Naive B cell (primary cell): ENCODE results near the gene SEPSECS. TPM values are rescaled to one million over a fixed set of nuclear protein-coding genes. Genes with fewer than 3 reads are reported as not detected.
"Not testable (repeated sequence)": the region's sequence is repeated elsewhere in the genome, so short reads cannot be mapped to it uniquely, and the experiment has no call there.

Experiments used
- ATAC-seq, 2 donors: fragments of 150-1000 bp; cut with Tn5 transposase; 2 replicates each; pipeline ENCODE4 v1.10.0; 2021; ENCODE audit warnings: low read depth in 2 of 2, mild to moderate bottlenecking in 2 of 2, moderate library complexity in 2 of 2
- DNase-seq: peaks from one replicate; pipeline ENCODE4 v3.0.0; 2022
- H3K27ac Mint-ChIP-seq, 6 donors: one replicate each; pipeline ENCODE4 v1.8.0; 2020 to 2022; ENCODE audit warnings: mild to moderate bottlenecking in 6 of 6, mixed read lengths in 6 of 6, moderate library complexity in 5 of 6, inconsistent platforms in 2 of 6
- H3K27me3 Mint-ChIP-seq, 3 donors: one replicate each; pipeline ENCODE4 v1.8.0; 2021 to 2022; ENCODE audit warnings: mixed read lengths in 3 of 3, mild to moderate bottlenecking in 1 of 3
- H3K36me3 Mint-ChIP-seq, 2 donors: one replicate each; pipeline ENCODE4 v1.8.0; 2020 to 2022; ENCODE audit warnings: mixed read lengths in 2 of 2, inconsistent platforms in 1 of 2, mild to moderate bottlenecking in 1 of 2
- H3K4me1 Mint-ChIP-seq, 3 donors: one replicate each; pipeline ENCODE4 v1.8.0; 2020 to 2022; ENCODE audit warnings: mixed read lengths in 3 of 3, inconsistent platforms in 1 of 3, mild to moderate bottlenecking in 1 of 3, moderate library complexity in 1 of 3
- H3K4me3 Mint-ChIP-seq, 8 donors: one replicate each; pipeline ENCODE4 v1.8.0; 2020 to 2022; ENCODE audit warnings: mild to moderate bottlenecking in 8 of 8, mixed read lengths in 8 of 8, moderate library complexity in 8 of 8, inconsistent platforms in 2 of 8
- H3K9me3 Mint-ChIP-seq, 7 donors: one replicate each; pipeline ENCODE4 v1.8.0; 2020 to 2022; ENCODE audit warnings: mixed read lengths in 7 of 7, mild to moderate bottlenecking in 5 of 7, inconsistent platforms in 2 of 7, moderate library complexity in 1 of 7
- polyA plus RNA-seq, 6 donors: library from polyadenylated mRNA; unstranded; fragments of 300-500 nt; fragmentation: Illumina TruSeq; gene quantifications; one replicate each; pipeline ENCODE4 v1.2.3, GENCODE V29; 2021; ENCODE audit warnings: low read depth in 6 of 6

SEPSECS gene
- polyA plus RNA-seq, 6 donors from 2014 or later, result 2.4 to 5.9 (median 3.2) TPM

DNA sequence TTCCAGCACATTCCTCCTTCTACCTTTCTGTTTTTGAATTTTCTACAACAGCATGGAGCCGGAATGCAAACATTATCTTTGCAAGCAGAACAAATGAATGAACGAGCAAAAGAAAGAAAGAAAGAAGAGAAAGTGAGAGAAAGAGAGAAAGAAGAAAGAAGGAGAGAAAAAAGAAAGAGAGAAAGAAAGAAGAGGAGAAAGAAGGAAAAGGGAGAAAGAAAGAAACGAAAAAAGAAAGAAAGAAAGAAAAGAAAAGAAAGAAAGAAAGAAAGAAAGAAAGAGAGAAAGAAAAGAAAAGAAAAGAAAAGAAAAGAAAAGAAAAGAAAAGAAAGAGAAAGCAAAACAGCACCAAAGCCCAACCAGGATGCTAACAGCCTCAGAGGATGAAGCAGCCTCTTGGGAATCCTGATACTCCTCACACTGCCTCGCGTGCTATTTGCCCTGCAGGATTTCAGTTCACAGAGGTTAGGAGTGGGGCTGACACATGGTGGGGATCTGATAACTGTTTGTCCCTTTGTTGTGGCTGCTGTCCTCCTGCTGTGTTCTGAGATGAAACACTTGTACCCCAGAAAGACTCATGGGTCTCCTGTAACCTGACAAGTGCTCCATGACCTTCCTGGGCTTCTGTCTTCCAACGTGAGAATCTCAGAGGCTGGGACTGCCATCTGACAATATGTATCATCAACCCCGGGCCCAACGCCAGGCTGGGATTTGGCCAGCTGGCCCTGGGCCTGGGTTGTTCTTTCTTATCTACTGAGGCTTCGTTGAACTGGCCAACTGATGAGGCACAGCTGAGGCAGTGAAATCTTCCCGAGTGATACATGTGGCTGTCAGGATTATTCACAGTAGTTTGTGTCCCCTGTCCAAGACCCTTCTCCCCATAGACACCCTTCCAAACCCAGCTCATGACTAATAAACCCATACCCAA, 61.0 kb downstream of the SEPSECS start:
- Mint-ChIP-seq H3K27me3 (peaks cover 9 to 22% (median 16%) of the 10 kb centered on the region in 3 donors), H3K27ac (peak overlapping the region in 1 of 6 donors; percentile 57), H3K36me3 (peaks cover 4% of the 10 kb centered on the region in 2 donors), H3K4me3 (no peak overlapping the region), H3K9me3 (peaks cover 4 to 20% (median 9%) of the 10 kb centered on the region in 7 donors), H3K4me1 (no peaks in the 10 kb centered on the region)
- ATAC-seq, result no peak
- no peak for DNase-seq

DNA sequence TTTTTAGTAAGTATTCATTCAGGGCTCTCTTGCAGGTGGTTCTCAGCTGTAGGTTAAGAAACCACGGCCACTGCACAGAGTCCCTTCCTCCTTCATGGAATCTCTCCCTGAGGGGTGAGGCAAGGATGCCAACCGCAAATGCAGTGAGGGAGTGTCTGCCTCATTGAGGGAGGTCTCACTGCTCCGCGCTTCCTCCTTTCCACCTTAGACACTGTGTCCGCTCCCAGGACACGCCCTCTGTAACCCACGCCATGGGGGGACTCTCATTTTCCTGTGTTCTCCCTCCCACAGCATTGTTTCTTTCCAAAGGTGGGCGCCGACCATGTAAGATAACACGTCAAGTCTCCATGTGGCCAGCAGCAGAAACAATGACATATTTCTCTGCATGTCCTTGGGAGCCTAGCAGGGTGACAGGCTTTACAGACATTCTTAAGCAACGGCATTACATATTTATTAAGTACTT, 63.2 kb downstream of the SEPSECS start:
- H3K27me3 Mint-ChIP-seq, result peaks cover 9 to 20% (median 14%) of the 10 kb centered on the region in 3 donors
- no peak for DNase-seq
- no peak overlapping the region for H3K27ac Mint-ChIP-seq
- no peaks in the 10 kb centered on the region for H3K4me1 Mint-ChIP-seq
- no peak overlapping the region for H3K4me3 Mint-ChIP-seq
- H3K9me3 Mint-ChIP-seq, result peaks cover 12 to 28% (median 21%) of the 10 kb centered on the region in 7 donors
- H3K36me3 Mint-ChIP-seq, result peaks cover 4 to 19% of the 10 kb centered on the region in 2 donors
- ATAC-seq, result no peak

DNA sequence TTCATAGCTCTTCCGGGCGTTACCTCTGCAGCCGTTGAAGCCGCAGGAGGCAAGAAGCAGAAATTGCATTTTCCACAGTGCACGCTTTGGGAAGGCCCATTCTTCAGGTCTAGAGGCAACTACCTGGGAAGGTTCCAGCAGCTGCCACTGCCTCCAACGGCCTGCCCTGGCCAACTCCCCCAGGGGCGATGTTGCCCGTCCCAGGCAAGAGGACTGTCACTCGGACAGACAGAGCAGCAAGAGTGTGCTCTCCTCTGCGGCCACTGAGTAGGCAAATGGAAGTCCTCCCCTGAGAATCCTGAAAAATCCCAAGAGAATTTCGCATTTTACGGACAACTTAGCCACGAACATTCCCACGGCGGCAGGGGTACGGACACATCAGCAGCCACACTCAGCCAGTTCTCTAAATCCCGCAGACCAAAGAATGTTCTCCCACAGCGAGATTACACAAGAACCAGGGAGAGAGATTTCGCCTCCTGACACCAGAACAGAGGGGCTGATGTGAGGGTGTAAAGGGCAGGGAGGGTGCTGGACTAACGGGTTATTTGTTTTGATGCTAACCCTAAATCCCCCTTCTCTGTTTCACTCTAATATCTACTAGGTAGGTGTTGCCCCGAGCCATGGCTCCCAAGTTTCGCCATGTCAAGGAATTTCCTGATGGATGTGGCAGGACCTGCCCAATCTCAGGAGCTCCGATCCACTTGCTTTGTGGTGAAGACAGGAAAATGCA, 63.8 kb downstream of the SEPSECS start:
- H3K9me3 Mint-ChIP-seq, result peaks cover 9 to 23% (median 20%) of the 10 kb centered on the region in 7 donors
- DNase-seq (no peak), ATAC-seq (no peak)

GRCh38 chr4:25095837-25096236, 64.4 kb downstream of the SEPSECS start:
- H3K4me1 Mint-ChIP-seq, result no peaks in the 10 kb centered on the region
- H3K36me3 Mint-ChIP-seq, result peaks cover 4 to 19% of the 10 kb centered on the region in 2 donors
- H3K27me3 Mint-ChIP-seq, result peaks cover 6 to 31% (median 23%) of the 10 kb centered on the region in 3 donors

More for the DNA sequence above, 63.8 kb downstream of the SEPSECS start:
- Mint-ChIP-seq H3K27me3 (peaks cover 8 to 26% (median 17%) of the 10 kb centered on the region in 3 donors), H3K4me1 (no peaks in the 10 kb centered on the region), H3K4me3 (no peak overlapping the region), H3K36me3 (peaks cover 4 to 19% of the 10 kb centered on the region in 2 donors), H3K27ac (no peak overlapping the region)

DNA sequence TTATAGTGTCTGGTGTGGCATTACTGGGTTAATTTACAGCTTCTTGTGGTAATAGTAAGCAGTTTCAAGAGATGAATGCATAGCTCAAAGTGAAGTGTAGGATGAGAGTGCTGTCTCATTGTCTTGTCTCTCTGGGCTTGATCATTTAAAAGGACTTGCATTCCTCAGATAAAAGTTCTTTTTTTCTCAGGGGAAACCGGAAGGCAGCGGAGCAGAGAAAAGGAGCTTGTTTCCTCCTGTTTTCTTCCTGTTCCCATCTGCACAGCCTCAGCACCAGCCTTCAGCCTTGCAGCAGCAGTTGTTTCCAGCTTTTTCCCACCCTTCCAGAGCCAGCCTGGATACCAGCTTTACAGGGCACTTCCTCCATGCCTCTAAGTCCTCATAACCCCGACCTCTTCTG, 68.1 kb downstream of the SEPSECS start:
- DNase-seq, result no peak
- ATAC-seq, result no peak
- Mint-ChIP-seq H3K27ac (no peak overlapping the region), H3K4me1 (peaks cover 0 to 11% (median 0%) of the 10 kb centered on the region in 3 donors), H3K36me3 (peaks cover 0 to 19% of the 10 kb centered on the region in 2 donors), H3K27me3 (peaks cover 30 to 51% (median 42%) of the 10 kb centered on the region in 3 donors), H3K4me3 (no peak overlapping the region), H3K9me3 (peaks cover 6 to 21% (median 16%) of the 10 kb centered on the region in 7 donors)

More at GRCh38 chr4:25095837-25096236, 64.4 kb downstream of the SEPSECS start:
- Mint-ChIP-seq H3K9me3 (peaks cover 7 to 21% (median 17%) of the 10 kb centered on the region in 7 donors), H3K4me3 (no peak overlapping the region), H3K27ac (no peak overlapping the region)
- DNase-seq (no peak), ATAC-seq (no peak)

- ATAC-seq (no peak), DNase-seq (no peak)
- peaks cover 6 to 21% (median 16%) of the 10 kb centered on the region in 7 donors for H3K9me3 Mint-ChIP-seq
- H3K36me3 Mint-ChIP-seq, result peaks cover 0 to 19% of the 10 kb centered on the region in 2 donors
- H3K4me3 Mint-ChIP-seq, result no peak overlapping the region
- peaks cover 35 to 64% (median 56%) of the 10 kb centered on the region in 3 donors for H3K27me3 Mint-ChIP-seq
- H3K27ac Mint-ChIP-seq, result no peak overlapping the region
- H3K4me1 Mint-ChIP-seq, result peaks cover 0 to 11% (median 0%) of the 10 kb centered on the region in 3 donors
Observed at GRCh38 chr4:25090516-25090915, 69.7 kb downstream of the SEPSECS start.

DNA sequence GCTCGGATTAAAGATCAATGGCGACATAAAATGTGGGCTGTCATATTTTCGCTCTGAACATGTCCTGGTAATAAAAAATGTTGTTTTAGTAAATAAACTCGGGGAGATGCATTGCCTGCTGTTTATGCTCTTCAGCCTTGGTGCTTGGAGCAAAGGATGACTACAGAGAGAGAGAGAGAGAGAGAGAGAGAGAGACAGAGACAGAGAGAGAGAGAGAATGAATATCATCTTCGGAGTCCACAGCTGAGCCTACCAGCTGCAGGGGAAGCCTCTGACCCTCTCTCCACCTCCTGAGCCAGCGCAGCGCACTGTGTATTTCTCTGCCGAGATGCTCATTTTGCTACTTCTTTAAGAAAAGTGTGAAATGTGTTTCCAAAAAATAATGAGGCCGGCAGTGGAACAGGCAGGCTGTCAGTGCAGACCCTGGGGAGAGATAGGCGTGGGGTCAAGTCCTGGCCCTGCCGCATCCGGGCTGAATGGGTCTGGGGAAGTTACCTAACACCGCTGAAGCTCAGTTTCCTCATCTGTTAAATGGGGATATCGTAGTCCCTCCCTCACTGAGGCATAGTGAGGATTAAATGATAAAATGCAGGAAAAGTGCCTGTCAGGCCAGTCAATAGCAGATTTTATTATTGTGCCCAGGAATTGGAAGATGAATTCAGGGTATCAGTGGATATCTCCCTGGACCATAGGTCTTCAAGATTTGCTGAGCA, 71.0 kb downstream of the SEPSECS start:
- Mint-ChIP-seq H3K27ac (no peak overlapping the region), H3K27me3 (peaks cover 35 to 64% (median 61%) of the 10 kb centered on the region in 3 donors), H3K4me1 (peaks cover 0 to 11% (median 0%) of the 10 kb centered on the region in 3 donors), H3K4me3 (peak overlapping the region in 2 of 8 donors; percentile 5 to 39), H3K36me3 (peaks cover 0 to 14% of the 10 kb centered on the region in 2 donors), H3K9me3 (peaks cover 5 to 17% (median 12%) of the 10 kb centered on the region in 7 donors)
- DNase-seq, result no peak
- no peak for ATAC-seq

GRCh38 chr4:25088093-25088952, 71.9 kb downstream of the SEPSECS start:
- no peak for ATAC-seq
- Mint-ChIP-seq H3K9me3 (peaks cover under 1 to 8% (median 5%) of the 10 kb centered on the region in 7 donors), H3K27ac (no peak overlapping the region)

DNA sequence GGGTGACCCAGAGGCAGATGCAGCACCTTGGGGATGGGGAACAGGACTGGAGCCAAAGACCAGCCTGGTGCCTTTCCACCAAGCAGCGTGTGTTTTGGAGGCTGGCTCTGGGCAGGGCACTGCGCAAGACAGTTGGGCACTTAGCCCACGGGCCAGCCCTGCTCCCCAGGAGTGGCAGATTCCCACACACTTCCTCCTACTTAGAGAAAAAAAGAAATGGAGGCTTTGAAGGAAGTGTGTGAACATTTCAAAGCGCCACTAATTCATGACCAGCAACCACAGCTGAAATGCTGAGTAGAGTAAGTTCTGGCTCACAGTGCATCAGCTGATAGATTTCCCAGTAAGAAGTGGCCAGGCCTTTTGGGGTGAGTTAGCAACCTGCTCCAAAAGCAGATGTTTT, 74.6 kb downstream of the SEPSECS start:
- Mint-ChIP-seq H3K9me3 (no peaks in the 10 kb centered on the region), H3K27me3 (peaks cover 36 to 65% (median 51%) of the 10 kb centered on the region in 3 donors), H3K4me3 (no peak overlapping the region), H3K27ac (no peak overlapping the region), H3K4me1 (peaks cover 0 to 11% (median 0%) of the 10 kb centered on the region in 3 donors), H3K36me3 (no peaks in the 10 kb centered on the region)
- DNase-seq (no peak), ATAC-seq (no peak)

More at GRCh38 chr4:25088093-25088952, 71.9 kb downstream of the SEPSECS start:
- Mint-ChIP-seq H3K4me3 (peak overlapping the region in 2 of 8 donors; percentile 12 to 39), H3K36me3 (peaks cover 0 to 5% of the 10 kb centered on the region in 2 donors), H3K4me1 (peaks cover 0 to 11% (median 0%) of the 10 kb centered on the region in 3 donors), H3K27me3 (peaks cover 35 to 66% (median 61%) of the 10 kb centered on the region in 3 donors)
- no peak for DNase-seq

GRCh38 chr4:25083441-25083840, 76.8 kb downstream of the SEPSECS start:
- H3K4me1 Mint-ChIP-seq, ATAC-seq, DNase-seq, H3K4me3 Mint-ChIP-seq, H3K27ac Mint-ChIP-seq, H3K9me3 Mint-ChIP-seq, H3K36me3 Mint-ChIP-seq: not testable (repeated sequence)
- H3K27me3 Mint-ChIP-seq, result peaks cover 18 to 51% (median 34%) of the 10 kb centered on the region in 3 donors

DNA sequence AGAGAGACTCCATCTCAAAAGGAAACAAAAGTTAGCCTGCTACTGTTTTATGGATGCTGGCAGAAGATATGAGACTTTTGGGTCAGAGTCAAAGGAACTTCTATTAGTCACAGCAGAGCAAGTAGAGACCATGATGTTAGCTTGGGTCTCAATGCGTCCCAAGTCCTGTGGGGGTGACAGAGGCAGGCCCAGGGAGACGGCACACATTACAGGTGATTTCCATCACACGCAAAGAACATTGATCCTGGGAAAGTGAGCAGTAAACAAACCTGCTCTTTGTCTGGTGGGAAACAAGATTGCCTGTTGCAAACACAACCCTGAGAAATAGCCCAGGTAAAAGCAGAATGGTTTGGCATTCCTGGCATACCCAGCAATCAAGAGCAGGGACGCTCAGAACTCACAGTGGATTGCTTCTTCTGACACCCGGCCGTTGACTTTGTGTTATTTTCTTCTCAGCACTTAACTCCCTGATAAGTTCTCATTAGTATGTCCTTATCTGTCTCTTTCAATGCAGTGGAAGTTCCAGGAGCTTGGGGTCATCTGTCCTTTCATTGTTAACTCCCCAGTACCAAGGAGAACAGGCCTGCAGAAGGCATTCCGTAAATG, 78.3 kb downstream of the SEPSECS start:
- no peak for DNase-seq
- Mint-ChIP-seq H3K36me3 (no peaks in the 10 kb centered on the region), H3K9me3 (peaks cover 0 to 5% (median 0%) of the 10 kb centered on the region in 7 donors), H3K27me3 (peaks cover 8 to 51% (median 31%) of the 10 kb centered on the region in 3 donors), H3K4me3 (no peak overlapping the region), H3K27ac (peak overlapping the region in 1 of 6 donors; percentile 27), H3K4me1 (no peaks in the 10 kb centered on the region)
- no peak for ATAC-seq
